Activated CD4-positive, alpha-beta T cell treated with anti-CD3 and anti-CD28 coated beads, Interleukin-2, Interleukin-4, amounts not matched to agents 100 ng/mL and 50 ng/mL, durations not matched to agents 16 hours and 8 hours (primary cell): ENCODE results near the gene DDHD1.
"Not testable (repeated sequence)": the region's sequence is repeated elsewhere in the genome, so short reads cannot be mapped to it uniquely, and the experiment has no call there.

ENCODE experiments used
- DNase-seq: peaks from one replicate; pipeline ENCODE4 v3.0.0-alpha.2; 2020; ENCODE audit warnings: low spot score

Gene DDHD1

GRCh38 chr14:53152887-53153701 is at the start of gene DDHD1:
DDHD1 (minus strand) TSS chr14:53153323; CDS start chr14:53153098, 225 bp downstream.
- DNase-seq = peak; percentile 85

GRCh38 chr14:53195949-53196348 is 42.8 kb upstream of the DDHD1 start:
- no peak for DNase-seq

DNA sequence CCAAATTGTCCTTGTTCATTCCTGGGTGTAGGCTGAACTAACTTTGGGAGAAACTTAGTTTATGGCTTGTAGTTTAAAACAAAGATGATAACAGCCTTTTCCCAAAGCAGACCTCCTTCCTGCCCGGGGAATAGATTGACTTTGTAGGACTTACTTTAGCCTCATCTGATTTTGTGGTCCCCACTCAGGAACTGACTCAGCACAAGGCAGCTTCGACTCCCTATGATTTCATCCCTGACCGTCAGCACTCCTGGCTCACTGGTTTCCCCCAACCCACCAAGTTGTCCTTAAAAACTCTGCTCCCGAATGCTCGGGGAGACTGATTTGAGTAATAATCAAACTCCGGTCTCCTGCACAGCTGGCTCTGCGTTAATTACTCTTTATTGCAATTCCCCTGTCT is 40.1 kb upstream of the DDHD1 start:
- DNase-seq = no peak

DNA sequence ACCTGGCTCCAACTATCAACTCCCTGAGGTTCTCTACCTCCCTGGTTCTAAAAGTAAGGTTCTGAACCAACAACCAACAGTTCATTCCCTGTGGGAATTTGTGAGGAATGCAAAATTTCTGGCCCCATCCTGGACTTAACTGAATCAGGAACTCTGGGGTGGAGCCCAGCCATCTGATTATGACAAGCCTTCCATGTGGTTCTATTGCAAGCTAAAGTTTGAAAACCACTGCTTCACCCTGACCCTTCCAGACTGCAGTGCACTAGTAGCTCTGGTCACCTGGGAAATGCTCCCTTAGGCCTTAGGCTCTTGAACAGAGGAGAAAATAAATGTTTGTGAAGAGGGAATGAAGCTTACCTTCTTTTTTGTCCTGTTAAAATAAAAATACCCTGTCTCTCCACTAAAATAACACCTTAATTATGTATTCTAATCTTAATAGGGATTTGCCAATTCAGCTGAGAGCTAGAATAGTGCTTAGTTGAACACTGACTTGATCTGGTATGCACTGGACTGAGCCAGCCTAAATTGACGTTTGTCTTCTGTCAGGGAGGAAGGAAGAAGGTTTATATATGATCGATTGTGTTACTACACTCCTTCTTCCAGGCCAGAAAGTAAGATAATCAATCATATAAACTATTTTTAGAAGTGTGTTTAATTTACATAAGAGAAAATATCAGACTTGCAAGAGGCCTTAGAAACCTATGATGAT is 39.1 kb upstream of the DDHD1 start:
- DNase-seq = no peak

DNA sequence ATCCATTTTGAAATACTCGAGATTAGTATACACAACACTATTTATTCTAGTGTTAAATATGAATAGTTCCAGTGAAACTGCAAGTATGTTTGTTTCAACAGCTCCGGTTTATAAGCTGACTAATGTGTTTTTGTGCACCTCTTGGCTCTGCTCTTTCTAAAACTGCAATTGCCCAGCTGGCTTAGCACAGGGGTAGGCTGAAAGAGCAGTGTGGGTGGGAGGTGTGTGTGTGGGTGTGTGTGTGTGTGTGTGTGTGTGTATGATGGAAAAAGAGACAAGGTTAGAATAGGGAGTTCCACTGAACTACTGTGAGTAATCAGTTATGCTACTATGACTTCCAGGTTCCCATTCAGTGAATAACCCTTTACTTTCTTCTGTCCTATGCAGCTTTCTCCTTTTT is 37.8 kb upstream of the DDHD1 start:
- peak; percentile 62 for DNase-seq

DNA sequence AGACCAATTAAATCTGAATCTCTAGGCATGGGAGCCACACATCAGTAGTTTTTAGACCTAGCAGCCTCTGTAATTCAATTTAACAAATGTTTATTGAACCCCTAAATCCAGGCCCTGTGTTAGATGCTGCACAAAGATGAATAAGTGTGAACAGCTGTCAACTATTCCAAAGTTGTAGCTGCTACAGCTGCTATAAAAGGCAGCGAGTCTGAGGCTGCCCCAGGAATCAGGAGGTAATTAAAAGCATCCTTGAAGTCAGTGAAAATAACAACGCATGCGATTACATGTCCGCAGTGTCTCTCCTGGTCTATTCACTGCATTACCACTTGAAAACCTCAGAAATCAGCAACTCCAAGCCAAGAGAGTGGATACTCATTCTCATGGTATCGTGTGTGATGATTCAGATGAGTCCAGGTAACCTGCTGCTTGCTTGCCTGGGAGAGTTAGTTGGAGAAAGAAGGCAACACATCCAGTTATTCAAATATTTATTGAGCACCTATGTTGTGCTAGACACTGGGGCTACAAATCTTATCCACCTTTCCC is 34.9 kb upstream of the DDHD1 start:
- DNase-seq = no peak

- DNase-seq = no peak
These were observed 33.4 kb upstream of the DDHD1 start for GRCh38 chr14:53186532-53186931.

GRCh38 chr14:53183611-53184010 is 30.5 kb upstream of the DDHD1 start:
- no peak for DNase-seq

DNA sequence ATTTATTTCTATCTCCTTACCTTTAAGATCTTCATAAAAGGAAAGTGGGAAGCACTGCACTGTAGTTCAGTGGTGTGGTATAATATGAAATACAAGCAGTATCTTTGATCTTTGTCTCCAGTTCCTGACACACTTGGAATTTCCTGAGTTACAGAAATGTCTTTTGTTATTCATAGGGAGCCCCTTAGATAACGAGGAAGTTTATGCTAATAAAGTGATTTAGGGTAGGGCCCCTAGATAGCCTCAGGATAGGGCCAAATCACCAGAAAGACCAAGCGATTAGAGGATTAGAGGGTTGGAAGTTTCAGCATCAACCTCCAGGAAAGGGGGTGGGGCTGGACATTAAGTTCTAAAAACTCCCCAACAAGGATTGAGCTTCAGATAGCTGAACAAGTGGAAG is 29.9 kb upstream of the DDHD1 start:
- no peak for DNase-seq

DNA sequence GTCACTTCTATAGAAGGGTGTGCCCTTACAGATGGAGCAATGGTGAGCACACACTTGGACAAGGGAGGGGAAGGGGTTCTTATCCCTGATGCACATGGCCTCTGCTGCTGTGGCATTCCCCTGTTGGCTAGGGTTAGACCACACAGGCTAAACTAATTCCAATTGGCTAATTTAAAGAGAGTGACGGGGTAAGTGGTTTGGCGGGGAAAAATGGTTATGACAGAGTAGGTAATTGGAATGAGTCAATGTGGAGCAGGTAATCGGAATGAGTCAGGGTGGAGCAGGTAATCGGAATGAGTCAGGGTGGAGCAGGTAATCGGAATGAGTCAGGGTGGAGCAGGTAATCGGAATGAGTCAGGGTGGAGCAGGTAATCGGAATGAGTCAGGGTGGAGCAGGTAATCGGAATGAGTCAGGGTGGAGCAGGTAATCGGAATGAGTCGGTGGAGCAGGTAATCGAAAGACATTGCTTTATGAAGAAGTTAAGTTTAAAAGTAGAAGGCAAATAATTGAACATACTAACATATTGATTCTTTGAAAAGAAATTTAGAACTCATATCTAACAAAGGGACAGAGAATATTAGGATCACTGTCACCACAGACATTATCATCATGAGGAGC is 28.4 kb upstream of the DDHD1 start:
- peak; percentile 55 for DNase-seq

GRCh38 chr14:53180272-53181221 is 27.4 kb upstream of the DDHD1 start:
- peak; percentile 36 for DNase-seq

DNA sequence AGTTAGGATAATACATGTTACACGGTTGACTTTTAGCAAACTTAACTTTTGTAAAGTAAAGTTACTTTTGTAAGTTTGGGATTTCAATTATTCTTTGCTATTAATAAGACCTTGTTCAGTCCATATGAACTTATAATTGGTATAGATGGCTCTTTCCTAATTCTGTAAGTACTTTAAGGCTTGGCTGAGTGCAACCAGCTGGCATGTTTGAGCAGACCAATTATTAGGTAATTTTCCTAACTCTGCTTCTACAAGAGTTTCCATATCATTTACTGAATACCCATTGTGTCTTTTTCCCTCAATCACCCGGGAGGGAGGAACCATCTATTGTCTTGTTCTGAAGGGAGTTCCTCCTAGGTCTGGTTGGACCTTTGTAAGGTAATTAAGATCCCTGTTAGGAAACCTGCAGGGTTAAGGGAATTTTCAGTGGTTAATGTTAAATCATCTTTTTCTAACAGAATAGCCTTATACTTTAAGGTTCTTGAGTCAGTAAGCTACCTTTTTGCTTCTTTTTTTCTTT is 26.4 kb upstream of the DDHD1 start:
- not testable (repeated sequence) for DNase-seq

DNA sequence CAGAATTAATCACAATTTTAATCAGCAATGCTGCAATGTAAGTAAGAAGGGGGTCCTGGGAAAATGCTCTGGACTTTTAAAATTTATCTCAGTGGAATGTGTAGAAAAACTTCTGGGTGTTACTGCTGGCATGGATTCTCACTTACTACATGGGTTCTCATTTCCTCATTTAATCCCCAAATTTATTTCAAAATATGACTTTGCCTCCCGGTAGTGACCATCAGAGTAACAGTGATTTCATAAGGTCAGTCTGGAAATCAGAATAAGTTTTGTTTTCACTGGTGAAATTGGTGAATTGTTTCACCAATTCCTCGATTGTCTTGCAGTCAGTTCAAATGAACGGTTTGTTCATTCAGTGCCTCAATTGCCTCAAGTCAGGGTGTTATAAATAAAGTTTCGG is 22.3 kb upstream of the DDHD1 start:
- DNase-seq = no peak

DNA sequence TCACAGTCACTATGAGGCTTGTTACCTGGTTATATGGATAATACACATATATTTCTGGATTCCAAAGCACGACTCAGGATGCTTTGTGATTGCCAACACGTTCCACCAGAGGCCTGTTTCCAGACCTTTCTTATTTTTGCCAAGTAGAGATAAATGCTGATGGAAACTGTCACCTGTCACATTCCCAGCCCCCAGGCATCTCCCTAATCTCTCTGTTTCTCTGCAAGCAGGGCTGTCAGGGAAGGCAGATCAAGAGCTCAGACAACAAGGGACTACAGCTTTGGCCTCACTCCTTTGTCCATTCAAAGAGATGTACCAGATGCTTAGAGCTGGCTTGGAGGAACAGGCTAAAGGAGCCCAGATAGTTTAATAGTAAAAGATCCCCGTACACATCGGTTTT is 21.8 kb upstream of the DDHD1 start:
- DNase-seq = no peak

DNA sequence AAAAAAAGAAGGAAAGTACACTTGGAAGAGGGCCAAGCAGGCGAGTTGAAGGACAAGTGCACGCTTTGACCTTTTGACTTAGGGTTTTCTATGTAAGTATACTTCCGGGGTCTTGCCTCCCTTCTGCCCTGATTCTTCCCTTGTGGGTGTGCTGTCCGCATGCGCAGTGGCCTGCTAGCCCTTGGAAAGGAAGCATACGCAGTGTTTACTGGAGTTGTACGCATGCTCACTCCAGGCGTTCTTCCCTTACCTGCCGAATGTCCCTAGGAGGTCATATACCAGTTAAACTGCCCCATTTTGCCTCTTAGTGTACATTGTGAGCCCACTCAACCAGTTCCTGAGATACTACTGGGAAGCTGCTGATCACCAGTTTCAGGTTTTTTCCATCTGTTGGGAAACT is 15.7 kb upstream of the DDHD1 start:
- no peak for DNase-seq

DNA sequence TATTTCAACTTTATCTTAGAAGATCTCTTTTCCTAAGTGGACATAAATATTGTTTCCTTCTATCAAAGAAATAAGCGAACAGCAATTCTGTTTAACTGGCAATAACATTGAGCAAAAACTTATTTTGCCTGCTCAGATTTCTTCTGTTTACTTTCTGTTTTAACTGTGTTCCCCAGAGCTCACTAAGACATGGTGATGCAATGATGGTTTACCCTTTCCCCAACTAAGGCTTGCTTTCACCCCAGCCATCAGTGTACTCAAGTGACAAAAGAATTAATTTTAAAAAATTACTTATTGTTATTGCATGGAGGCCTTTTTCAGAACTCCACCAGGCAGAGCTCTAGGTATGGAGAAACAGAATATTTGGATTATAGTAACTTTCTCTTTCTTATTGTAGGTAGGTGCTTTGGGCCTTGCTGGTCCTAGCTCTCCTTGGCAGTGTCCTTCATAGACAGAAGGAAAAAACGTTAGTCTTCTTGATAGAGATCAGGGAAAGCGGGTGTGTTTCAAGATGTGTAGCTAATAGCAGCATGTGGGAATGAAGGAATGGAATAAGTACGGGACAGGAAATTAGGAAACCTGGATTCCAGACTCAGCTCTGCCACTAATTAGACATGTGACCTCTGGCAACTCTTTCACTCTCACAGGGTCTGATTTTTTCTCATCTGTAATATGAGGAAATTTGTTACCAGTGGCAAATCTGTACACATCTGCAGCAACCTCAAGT is 14.6 kb upstream of the DDHD1 start:
- DNase-seq = no peak

DNA sequence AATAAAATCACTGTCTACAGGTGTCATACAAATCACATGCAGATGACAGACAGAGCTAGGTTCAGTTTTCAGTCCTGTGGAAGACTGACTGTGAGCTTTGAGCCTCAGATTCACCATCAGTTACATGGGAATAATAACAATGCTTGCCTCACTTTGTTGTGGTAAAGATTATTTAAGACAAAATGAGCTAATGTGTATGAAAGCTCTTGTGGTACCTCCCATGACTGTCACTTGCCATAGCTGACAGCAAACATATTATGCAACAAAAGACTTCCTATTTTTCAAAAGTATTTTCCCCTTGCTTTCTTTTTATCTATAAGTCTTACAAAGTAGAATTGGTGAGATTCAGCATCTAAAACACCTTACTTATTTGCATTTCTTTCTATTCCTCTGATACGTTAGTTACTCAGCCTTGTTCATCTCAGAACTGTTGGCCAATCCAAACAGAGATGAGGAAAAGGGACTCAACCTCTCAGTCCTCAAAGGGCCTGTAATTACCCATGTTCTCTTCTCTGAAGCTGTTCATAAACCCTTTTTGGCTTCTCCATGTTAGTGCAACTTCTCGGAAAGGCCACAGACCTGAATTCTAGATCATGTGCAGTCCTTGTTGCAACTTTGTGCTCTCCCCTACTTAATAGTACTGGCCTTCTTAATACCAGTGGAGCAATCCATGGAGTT is 8.8 kb upstream of the DDHD1 start:
- no peak for DNase-seq

- no peak for DNase-seq
These were observed 3.1 kb upstream of the DDHD1 start for GRCh38 chr14:53156238-53156637.

- DNase-seq = peak; percentile 26
These were observed 584 bp upstream of the DDHD1 start for GRCh38 chr14:53153702-53154112.
